Astrocyte of the spinal cord (primary cell): Measurements from ENCODE around the gene MATK.

ENCODE experiments used
- DNase-seq: peaks from one replicate; pipeline ENCODE4 v3.0.0; 2011; ENCODE audit warnings: low read depth, low spot score
- H3K4me3 ChIP-seq: 2 replicates; pipeline ENCODE4 v1.5.1; 2011; ENCODE audit warnings: low read depth, mild to moderate bottlenecking, low read length, moderate library complexity
- in situ Hi-C: cut with HindIII; loops from 2 replicates; pipeline ENCODE4 v1.10.0; 2017; ENCODE audit warnings: low sequenced_read_pairs
- TF ChIP-seq, protein P1 (sequence below): IDR thresholded peaks from 2 replicates; pipeline ENCODE4 v1.5.1; 2012; ENCODE audit warnings: low read depth, mild to moderate bottlenecking, low read length, inconsistent platforms

Gene MATK

GRCh38 chr19:3751236-3751635, 34.9 kb downstream of the MATK start:
- in situ Hi-C loops, result no loop called here
- H3K4me3 ChIP-seq, result no peak overlapping the region
- DNase-seq, result no peak
- TF ChIP-seq, protein P1, sequence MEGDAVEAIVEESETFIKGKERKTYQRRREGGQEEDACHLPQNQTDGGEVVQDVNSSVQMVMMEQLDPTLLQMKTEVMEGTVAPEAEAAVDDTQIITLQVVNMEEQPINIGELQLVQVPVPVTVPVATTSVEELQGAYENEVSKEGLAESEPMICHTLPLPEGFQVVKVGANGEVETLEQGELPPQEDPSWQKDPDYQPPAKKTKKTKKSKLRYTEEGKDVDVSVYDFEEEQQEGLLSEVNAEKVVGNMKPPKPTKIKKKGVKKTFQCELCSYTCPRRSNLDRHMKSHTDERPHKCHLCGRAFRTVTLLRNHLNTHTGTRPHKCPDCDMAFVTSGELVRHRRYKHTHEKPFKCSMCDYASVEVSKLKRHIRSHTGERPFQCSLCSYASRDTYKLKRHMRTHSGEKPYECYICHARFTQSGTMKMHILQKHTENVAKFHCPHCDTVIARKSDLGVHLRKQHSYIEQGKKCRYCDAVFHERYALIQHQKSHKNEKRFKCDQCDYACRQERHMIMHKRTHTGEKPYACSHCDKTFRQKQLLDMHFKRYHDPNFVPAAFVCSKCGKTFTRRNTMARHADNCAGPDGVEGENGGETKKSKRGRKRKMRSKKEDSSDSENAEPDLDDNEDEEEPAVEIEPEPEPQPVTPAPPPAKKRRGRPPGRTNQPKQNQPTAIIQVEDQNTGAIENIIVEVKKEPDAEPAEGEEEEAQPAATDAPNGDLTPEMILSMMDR, result no peak

GRCh38 chr19:3750211-3750610, 36.0 kb downstream of the MATK start:
- no peak for DNase-seq
- in situ Hi-C loops, result no loop called here
- TF ChIP-seq, protein P1, result no peak
- no peak overlapping the region for H3K4me3 ChIP-seq

GRCh38 chr19:3748965-3749364, 37.2 kb downstream of the MATK start:
- in situ Hi-C loops, result no loop called here
- TF ChIP-seq, protein P1, result no peak
- DNase-seq, result no peak
- no peak overlapping the region for H3K4me3 ChIP-seq

DNA sequence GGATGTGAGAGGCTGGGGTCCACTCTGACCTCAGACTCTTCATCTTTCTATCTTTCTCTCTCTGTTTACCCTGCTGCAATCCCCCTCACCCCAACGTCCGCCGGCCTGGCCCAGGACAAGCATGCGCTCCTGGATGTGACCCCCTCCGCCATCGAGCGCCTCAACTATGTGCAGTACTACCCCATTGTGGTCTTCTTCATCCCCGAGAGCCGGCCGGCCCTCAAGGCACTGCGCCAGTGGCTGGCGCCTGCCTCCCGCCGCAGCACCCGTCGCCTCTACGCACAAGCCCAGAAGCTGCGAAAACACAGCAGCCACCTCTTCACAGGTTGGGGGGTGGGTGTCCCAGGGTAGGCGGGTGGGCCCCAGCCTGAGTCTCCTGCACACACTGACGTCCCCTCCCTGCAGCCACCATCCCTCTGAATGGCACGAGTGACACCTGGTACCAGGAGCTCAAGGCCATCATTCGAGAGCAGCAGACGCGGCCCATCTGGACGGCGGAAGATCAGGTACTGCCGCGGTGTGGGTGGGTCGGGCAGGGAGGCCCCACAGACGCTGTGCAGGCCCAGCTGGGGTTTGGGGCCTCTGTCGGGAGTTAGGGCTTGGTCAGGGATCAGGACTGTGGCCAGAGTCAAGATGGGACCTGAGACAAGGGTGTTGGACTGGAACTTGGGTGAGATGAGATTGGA, 39.7 kb downstream of the MATK start:
- no peak for DNase-seq
- H3K4me3 ChIP-seq, result no peak overlapping the region
- TF ChIP-seq, protein P1, result no peak
- in situ Hi-C loops, result no loop called here

DNA sequence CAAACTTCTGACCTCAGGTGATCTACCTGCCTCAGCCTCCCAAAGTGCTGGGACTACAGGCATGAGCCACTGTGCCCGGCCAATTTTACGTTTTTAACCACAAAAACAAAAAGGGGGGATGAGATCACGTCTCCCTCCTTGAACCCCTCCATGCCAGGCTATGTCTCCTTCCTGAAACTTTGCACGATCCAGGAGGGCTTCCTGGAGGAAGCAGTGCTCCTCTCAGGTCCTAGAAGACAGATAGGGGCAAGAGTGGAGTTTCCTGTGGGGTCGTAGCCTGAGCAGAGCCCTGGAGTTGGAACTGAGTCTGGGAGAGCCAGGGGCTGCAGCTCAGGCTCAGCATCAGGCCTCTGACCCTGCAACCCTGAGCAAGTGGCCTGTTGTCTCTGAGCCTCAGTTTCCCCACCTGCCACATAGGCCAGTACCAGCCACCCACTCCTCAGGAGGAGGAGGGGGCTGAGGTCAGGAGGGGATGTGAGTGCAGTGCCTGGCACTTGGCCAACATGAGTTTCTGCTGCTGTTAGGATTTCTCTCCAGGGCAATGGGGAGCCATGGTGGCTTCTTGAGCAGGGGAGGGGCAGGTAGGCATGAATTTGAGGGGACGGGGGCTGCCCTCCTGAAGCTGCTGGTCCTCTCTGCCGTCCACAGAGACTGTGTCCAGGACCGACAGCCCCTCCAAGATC, 40.7 kb downstream of the MATK start:
- no peak overlapping the region for H3K4me3 ChIP-seq
- in situ Hi-C loops, result no loop called here
- TF ChIP-seq, protein P1, result no peak
- DNase-seq, result no peak

GRCh38 chr19:3743486-3743885, 42.7 kb downstream of the MATK start:
- no peak for DNase-seq
- TF ChIP-seq, protein P1, result no peak
- no peak overlapping the region for H3K4me3 ChIP-seq
- in situ Hi-C loops, result no loop called here
